Measurements from ENCODE around the gene ALDH7A1. TPM values are rescaled to one million over a fixed set of nuclear protein-coding genes. Genes with fewer than 3 reads are reported as not detected.

ALDH7A1 gene
- total RNA-seq, 1 experiment from 2014 or later = 176 TPM

- TF ChIP-seq, protein P1, sequence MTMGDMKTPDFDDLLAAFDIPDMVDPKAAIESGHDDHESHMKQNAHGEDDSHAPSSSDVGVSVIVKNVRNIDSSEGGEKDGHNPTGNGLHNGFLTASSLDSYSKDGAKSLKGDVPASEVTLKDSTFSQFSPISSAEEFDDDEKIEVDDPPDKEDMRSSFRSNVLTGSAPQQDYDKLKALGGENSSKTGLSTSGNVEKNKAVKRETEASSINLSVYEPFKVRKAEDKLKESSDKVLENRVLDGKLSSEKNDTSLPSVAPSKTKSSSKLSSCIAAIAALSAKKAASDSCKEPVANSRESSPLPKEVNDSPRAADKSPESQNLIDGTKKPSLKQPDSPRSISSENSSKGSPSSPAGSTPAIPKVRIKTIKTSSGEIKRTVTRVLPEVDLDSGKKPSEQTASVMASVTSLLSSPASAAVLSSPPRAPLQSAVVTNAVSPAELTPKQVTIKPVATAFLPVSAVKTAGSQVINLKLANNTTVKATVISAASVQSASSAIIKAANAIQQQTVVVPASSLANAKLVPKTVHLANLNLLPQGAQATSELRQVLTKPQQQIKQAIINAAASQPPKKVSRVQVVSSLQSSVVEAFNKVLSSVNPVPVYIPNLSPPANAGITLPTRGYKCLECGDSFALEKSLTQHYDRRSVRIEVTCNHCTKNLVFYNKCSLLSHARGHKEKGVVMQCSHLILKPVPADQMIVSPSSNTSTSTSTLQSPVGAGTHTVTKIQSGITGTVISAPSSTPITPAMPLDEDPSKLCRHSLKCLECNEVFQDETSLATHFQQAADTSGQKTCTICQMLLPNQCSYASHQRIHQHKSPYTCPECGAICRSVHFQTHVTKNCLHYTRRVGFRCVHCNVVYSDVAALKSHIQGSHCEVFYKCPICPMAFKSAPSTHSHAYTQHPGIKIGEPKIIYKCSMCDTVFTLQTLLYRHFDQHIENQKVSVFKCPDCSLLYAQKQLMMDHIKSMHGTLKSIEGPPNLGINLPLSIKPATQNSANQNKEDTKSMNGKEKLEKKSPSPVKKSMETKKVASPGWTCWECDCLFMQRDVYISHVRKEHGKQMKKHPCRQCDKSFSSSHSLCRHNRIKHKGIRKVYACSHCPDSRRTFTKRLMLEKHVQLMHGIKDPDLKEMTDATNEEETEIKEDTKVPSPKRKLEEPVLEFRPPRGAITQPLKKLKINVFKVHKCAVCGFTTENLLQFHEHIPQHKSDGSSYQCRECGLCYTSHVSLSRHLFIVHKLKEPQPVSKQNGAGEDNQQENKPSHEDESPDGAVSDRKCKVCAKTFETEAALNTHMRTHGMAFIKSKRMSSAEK (CRISPR knock-in tag; IDR thresholded peaks at IDR 0.05; ENCODE audit: borderline replicate concordance) = no peak
- TF ChIP-seq, protein P2, sequence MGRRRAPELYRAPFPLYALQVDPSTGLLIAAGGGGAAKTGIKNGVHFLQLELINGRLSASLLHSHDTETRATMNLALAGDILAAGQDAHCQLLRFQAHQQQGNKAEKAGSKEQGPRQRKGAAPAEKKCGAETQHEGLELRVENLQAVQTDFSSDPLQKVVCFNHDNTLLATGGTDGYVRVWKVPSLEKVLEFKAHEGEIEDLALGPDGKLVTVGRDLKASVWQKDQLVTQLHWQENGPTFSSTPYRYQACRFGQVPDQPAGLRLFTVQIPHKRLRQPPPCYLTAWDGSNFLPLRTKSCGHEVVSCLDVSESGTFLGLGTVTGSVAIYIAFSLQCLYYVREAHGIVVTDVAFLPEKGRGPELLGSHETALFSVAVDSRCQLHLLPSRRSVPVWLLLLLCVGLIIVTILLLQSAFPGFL (CRISPR knock-in tag; IDR thresholded peaks at IDR 0.05; ENCODE audit: borderline replicate concordance) = no peak
- TF ChIP-seq RORB (CRISPR knock-in tag; IDR thresholded peaks at IDR 0.05) (no peak), ESRRA (CRISPR knock-in tag; IDR thresholded peaks at IDR 0.05; ENCODE audit: borderline replicate concordance) (no peak), AFF4 (CRISPR knock-in tag; IDR thresholded peaks at IDR 0.05; ENCODE audit: borderline replicate concordance) (no peak)
These were observed 32.2 kb downstream of the ALDH7A1 start (continued) for GRCh38 chr5:126562823-126563222.

DNA sequence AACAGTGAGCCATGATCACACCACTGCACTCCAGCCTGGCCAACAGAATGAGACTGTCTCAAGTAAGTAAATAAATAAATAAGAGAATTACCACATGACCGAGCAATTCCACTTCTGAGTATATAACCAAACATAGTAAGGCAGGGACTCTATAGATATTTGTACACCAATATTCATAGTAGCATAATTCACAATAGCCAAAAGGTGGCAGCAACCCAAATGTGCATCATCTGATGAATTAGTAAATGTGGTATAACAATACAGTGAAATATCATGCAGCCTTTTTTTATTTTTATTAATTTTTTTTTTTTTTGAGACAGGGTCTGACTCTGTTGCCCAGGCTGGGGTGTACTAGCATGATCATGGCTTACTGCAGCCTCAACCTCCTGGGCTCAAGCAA lies 33.1 kb downstream of the ALDH7A1 start:
- H3K4me1 Mint-ChIP-seq = peaks cover 21% of the 10 kb centered on the region
- no peaks in the 10 kb centered on the region for H3K9me3 Mint-ChIP-seq
- POLR2A ChIA-PET = no interaction called here
- CTCF ChIA-PET = no interaction called here
- DNase-seq (ENCODE audit: low spot score) (no peak), ATAC-seq (no peak)
- H3K27ac Mint-ChIP-seq = no peak overlapping the region
- peaks cover 68% of the 10 kb centered on the region for H3K36me3 Mint-ChIP-seq
- no peak overlapping the region for H3K4me3 Mint-ChIP-seq
- H3K27me3 Mint-ChIP-seq (ENCODE audit: low read depth) = no peaks in the 10 kb centered on the region
- TF ChIP-seq, protein P3, sequence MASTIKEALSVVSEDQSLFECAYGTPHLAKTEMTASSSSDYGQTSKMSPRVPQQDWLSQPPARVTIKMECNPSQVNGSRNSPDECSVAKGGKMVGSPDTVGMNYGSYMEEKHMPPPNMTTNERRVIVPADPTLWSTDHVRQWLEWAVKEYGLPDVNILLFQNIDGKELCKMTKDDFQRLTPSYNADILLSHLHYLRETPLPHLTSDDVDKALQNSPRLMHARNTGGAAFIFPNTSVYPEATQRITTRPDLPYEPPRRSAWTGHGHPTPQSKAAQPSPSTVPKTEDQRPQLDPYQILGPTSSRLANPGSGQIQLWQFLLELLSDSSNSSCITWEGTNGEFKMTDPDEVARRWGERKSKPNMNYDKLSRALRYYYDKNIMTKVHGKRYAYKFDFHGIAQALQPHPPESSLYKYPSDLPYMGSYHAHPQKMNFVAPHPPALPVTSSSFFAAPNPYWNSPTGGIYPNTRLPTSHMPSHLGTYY (CRISPR knock-in tag; IDR thresholded peaks at IDR 0.05) = no peak
- no peak for TF ChIP-seq ATF1 (CRISPR knock-in tag; IDR thresholded peaks at IDR 0.05)
- no peak for TF ChIP-seq ZNF317 (CRISPR knock-in tag; IDR thresholded peaks at IDR 0.05; ENCODE audit: borderline replicate concordance, low read depth)
- TF ChIP-seq AFF4 (CRISPR knock-in tag; IDR thresholded peaks at IDR 0.05; ENCODE audit: borderline replicate concordance) = no peak
- no peak for TF ChIP-seq ZNF219 (CRISPR knock-in tag; IDR thresholded peaks at IDR 0.05; ENCODE audit: borderline replicate concordance)
- TF ChIP-seq FOXP1 (CRISPR knock-in tag; IDR thresholded peaks at IDR 0.05; ENCODE audit: borderline replicate concordance) = no peak
- TF ChIP-seq MXD4 (CRISPR knock-in tag; IDR thresholded peaks at IDR 0.05; ENCODE audit: borderline replicate concordance) = no peak
- no peak for TF ChIP-seq OVOL2 (CRISPR knock-in tag; IDR thresholded peaks at IDR 0.05; ENCODE audit: borderline replicate concordance)
- no peak for TF ChIP-seq ELF4 (CRISPR knock-in tag; IDR thresholded peaks at IDR 0.05; ENCODE audit: low read depth)
- TF ChIP-seq GABPB1 (CRISPR knock-in tag; IDR thresholded peaks at IDR 0.05) = no peak
- TF ChIP-seq ZMAT4 (CRISPR knock-in tag; IDR thresholded peaks at IDR 0.05) = no peak
- TF ChIP-seq, protein P4, sequence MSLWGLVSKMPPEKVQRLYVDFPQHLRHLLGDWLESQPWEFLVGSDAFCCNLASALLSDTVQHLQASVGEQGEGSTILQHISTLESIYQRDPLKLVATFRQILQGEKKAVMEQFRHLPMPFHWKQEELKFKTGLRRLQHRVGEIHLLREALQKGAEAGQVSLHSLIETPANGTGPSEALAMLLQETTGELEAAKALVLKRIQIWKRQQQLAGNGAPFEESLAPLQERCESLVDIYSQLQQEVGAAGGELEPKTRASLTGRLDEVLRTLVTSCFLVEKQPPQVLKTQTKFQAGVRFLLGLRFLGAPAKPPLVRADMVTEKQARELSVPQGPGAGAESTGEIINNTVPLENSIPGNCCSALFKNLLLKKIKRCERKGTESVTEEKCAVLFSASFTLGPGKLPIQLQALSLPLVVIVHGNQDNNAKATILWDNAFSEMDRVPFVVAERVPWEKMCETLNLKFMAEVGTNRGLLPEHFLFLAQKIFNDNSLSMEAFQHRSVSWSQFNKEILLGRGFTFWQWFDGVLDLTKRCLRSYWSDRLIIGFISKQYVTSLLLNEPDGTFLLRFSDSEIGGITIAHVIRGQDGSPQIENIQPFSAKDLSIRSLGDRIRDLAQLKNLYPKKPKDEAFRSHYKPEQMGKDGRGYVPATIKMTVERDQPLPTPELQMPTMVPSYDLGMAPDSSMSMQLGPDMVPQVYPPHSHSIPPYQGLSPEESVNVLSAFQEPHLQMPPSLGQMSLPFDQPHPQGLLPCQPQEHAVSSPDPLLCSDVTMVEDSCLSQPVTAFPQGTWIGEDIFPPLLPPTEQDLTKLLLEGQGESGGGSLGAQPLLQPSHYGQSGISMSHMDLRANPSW (CRISPR knock-in tag; conservative IDR thresholded peaks at IDR 0.05; ENCODE audit: low read depth) = no peak
- TF ChIP-seq GTF2I (CRISPR knock-in tag; conservative IDR thresholded peaks at IDR 0.05) = no peak
- no peak for TF ChIP-seq JUN (CRISPR knock-in tag; IDR thresholded peaks at IDR 0.05)

Data from WTC11 (cell line).